NCI-H2227 (cell line): ENCODE results near the gene GNPTAB.
"Not testable (repeated sequence)": the region's sequence is repeated elsewhere in the genome, so short reads cannot be mapped to it uniquely, and the experiment has no call there.

Source experiments
- DNase-seq: peaks from one replicate; lab custom pipeline; 2025; ENCODE audit not compliant: unreplicated experiment; lab: John Stamatoyannopoulos, UW

GNPTAB gene

GRCh38 chr12:101854747-101855146 lies 24.0 kb upstream of the GNPTAB start:
- DNase-seq: no peak

GRCh38 chr12:101852998-101853397 lies 22.2 kb upstream of the GNPTAB start:
- DNase-seq: no peak

- DNase-seq: no peak
These were observed 19.4 kb upstream of the GNPTAB start for GRCh38 chr12:101850199-101850598.

GRCh38 chr12:101847325-101847724 lies 16.6 kb upstream of the GNPTAB start:
- DNase-seq: no peak

- no peak for DNase-seq
These were observed 14.5 kb upstream of the GNPTAB start for GRCh38 chr12:101845137-101845711.

GRCh38 chr12:101841069-101841468 lies 10.3 kb upstream of the GNPTAB start:
- no peak for DNase-seq

- peak; percentile 75 for DNase-seq
These were observed 8.8 kb upstream of the GNPTAB start for GRCh38 chr12:101839324-101840283.

GRCh38 chr12:101838628-101839323 lies 8.0 kb upstream of the GNPTAB start:
- DNase-seq: no peak

- DNase-seq: no peak
These were observed 1.3 kb upstream of the GNPTAB start for GRCh38 chr12:101832030-101832429.

GRCh38 chr12:101829639-101830366 lies 956 bp downstream of the GNPTAB start:
- DNase-seq: no peak

GRCh38 chr12:101828463-101829196 lies 2.1 kb downstream of the GNPTAB start:
- DNase-seq: no peak

GRCh38 chr12:101826766-101827368 lies 3.9 kb downstream of the GNPTAB start:
- DNase-seq: no peak

GRCh38 chr12:101824831-101825230 lies 5.9 kb downstream of the GNPTAB start:
- DNase-seq: no peak

GRCh38 chr12:101823891-101824290 lies 6.9 kb downstream of the GNPTAB start:
- peak; percentile 74 for DNase-seq

- DNase-seq: no peak
These were observed 7.7 kb downstream of the GNPTAB start for GRCh38 chr12:101823039-101823438.

- DNase-seq: no peak
These were observed 11.3 kb downstream of the GNPTAB start for GRCh38 chr12:101819467-101819866.

- DNase-seq: not testable (repeated sequence)
These were observed 12.1 kb downstream of the GNPTAB start for GRCh38 chr12:101818689-101819088.

GRCh38 chr12:101813117-101813516 lies 17.6 kb downstream of the GNPTAB start:
- DNase-seq: no peak

- not testable (repeated sequence) for DNase-seq
These were observed 18.0 kb downstream of the GNPTAB start for GRCh38 chr12:101812716-101813115.

- DNase-seq: not testable (repeated sequence)
These were observed 19.4 kb downstream of the GNPTAB start for GRCh38 chr12:101811342-101811741.
